ENCODE data around the gene SCGB1D4.
A peak's percentile ranks its signal among the peaks of the same experiment; 100 is the strongest.
"Not testable (repeated sequence)": the region's sequence is repeated elsewhere in the genome, so short reads cannot be mapped to it uniquely, and the experiment has no call there.

The SCGB1D4 gene

GRCh38 chr11:62298975-62299374, at the start of gene SCGB1D4:
TSS of gene SCGB1D4 (minus strand) at chr11:62299075. CDS start at chr11:62299010, 65 bp downstream.
- DNase-seq (ENCODE audit: low spot score): no peak

GRCh38 chr11:62345861-62346260, 47.0 kb upstream of the SCGB1D4 start:
- DNase-seq (ENCODE audit: low spot score): no peak

GRCh38 chr11:62344210-62344609, 45.3 kb upstream of the SCGB1D4 start:
- no peak for DNase-seq (ENCODE audit: low spot score)

GRCh38 chr11:62343646-62344190, 44.8 kb upstream of the SCGB1D4 start:
- not testable (repeated sequence) for DNase-seq (ENCODE audit: low spot score)

- no peak for DNase-seq (ENCODE audit: low spot score)
Measured at GRCh38 chr11:62341588-62341987, 42.7 kb upstream of the SCGB1D4 start.

GRCh38 chr11:62340269-62340901, 41.5 kb upstream of the SCGB1D4 start:
- DNase-seq (ENCODE audit: low spot score): peak; percentile 94

- peak; percentile 31 for DNase-seq (ENCODE audit: low spot score)
Measured at GRCh38 chr11:62338218-62338617, 39.3 kb upstream of the SCGB1D4 start.

GRCh38 chr11:62337303-62338181, 38.7 kb upstream of the SCGB1D4 start, which contains the start of gene ASRGL1:
TSS of gene ASRGL1 (plus strand) at chr11:62337448. CDS start at chr11:62337978, 530 bp downstream.
- peak; percentile 75 for DNase-seq (ENCODE audit: low spot score)

- DNase-seq (ENCODE audit: low spot score): not testable (repeated sequence)
Measured at GRCh38 chr11:62336949-62337302, 38.1 kb upstream of the SCGB1D4 start.

- DNase-seq (ENCODE audit: low spot score): no peak
Measured at GRCh38 chr11:62333768-62334167, 34.9 kb upstream of the SCGB1D4 start.

GRCh38 chr11:62331264-62331663, 32.4 kb upstream of the SCGB1D4 start:
- not testable (repeated sequence) for DNase-seq (ENCODE audit: low spot score)

- not testable (repeated sequence) for DNase-seq (ENCODE audit: low spot score)
Measured at GRCh38 chr11:62327541-62327940, 28.7 kb upstream of the SCGB1D4 start.

GRCh38 chr11:62326719-62327118, 27.8 kb upstream of the SCGB1D4 start:
- DNase-seq (ENCODE audit: low spot score): not testable (repeated sequence)

GRCh38 chr11:62325781-62326180, 26.9 kb upstream of the SCGB1D4 start:
- not testable (repeated sequence) for DNase-seq (ENCODE audit: low spot score)

- DNase-seq (ENCODE audit: low spot score): peak; percentile 17
Measured at GRCh38 chr11:62324731-62325556, 26.1 kb upstream of the SCGB1D4 start.

GRCh38 chr11:62322524-62322923, 23.6 kb upstream of the SCGB1D4 start:
- no peak for DNase-seq (ENCODE audit: low spot score)

GRCh38 chr11:62315431-62315830, 16.6 kb upstream of the SCGB1D4 start:
- no peak for DNase-seq (ENCODE audit: low spot score)

GRCh38 chr11:62309991-62310390, 11.1 kb upstream of the SCGB1D4 start:
- DNase-seq (ENCODE audit: low spot score): no peak

GRCh38 chr11:62307950-62308349, 9.1 kb upstream of the SCGB1D4 start:
- no peak for DNase-seq (ENCODE audit: low spot score)

GRCh38 chr11:62306227-62306626, 7.4 kb upstream of the SCGB1D4 start:
- no peak for DNase-seq (ENCODE audit: low spot score)

- DNase-seq (ENCODE audit: low spot score): no peak
Measured at GRCh38 chr11:62295504-62295903, 3.4 kb downstream of the SCGB1D4 start.

GRCh38 chr11:62280452-62280851, 18.4 kb downstream of the SCGB1D4 start:
- no peak for DNase-seq (ENCODE audit: low spot score)

Measured in pons (tissue), 1 donor.